ENCODE results near the gene IPMK.

DNA sequence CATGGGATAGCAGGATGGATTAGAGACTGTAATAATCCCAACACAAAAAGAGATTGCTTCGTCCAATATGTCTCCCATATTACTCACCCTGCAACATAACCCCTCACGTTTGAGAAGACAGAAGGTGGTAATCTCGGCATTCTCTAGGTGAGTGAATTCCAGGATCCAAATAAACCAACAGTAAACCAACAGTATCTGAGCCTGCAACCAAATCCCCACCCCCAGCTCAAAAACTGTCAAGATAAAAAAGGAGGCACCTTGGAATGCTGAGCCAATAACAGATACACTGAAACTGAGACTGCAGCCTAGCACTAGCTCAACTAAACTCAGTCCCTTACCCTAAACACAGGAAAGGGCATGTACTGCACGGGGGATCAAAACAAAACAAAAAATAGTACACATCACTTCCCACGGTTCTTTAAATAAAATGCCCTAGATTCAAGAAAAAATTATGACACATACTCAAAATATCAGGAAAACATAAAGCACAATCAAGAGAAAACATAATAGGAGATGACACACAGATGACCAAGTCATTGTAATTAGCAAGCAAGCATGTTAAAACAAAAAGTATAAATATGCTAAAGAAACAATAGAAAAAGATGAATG, 28.0 kb downstream of the IPMK start:
- TF ChIP-seq CTCF (IDR thresholded peaks at IDR 0.05) (no peak), EP300 (IDR thresholded peaks at IDR 0.05) (no peak), POLR2A (IDR thresholded peaks at IDR 0.05) (no peak), POLR2AphosphoS5 (IDR thresholded peaks at IDR 0.05) (no peak)
